AG20443 (cell line): Measurements from ENCODE around the gene EDN2.

Source experiments
- DNase-seq: peaks from one replicate; pipeline ENCODE4 v3.0.0; 2012; ENCODE audit warnings: low spot score, mixed read lengths

Gene EDN2

GRCh38 chr1:41437011-41437355 lies 47.5 kb downstream of the EDN2 start:
- DNase-seq: no peak

- DNase-seq: no peak
These were observed 48.0 kb downstream of the EDN2 start for GRCh38 chr1:41436281-41437010.

- no peak for DNase-seq
These were observed 48.8 kb downstream of the EDN2 start for GRCh38 chr1:41435570-41436178.

- no peak for DNase-seq
These were observed 49.6 kb downstream of the EDN2 start for GRCh38 chr1:41434748-41435449.

- DNase-seq: no peak
These were observed 50.2 kb downstream of the EDN2 start for GRCh38 chr1:41434306-41434705.

GRCh38 chr1:41433501-41433900 lies 51.0 kb downstream of the EDN2 start:
- DNase-seq: no peak

GRCh38 chr1:41432481-41433280 lies 51.8 kb downstream of the EDN2 start:
- DNase-seq: peak; percentile 94

GRCh38 chr1:41431490-41432350 lies 52.8 kb downstream of the EDN2 start:
- no peak for DNase-seq

- DNase-seq: no peak
These were observed 53.9 kb downstream of the EDN2 start for GRCh38 chr1:41430582-41430981.

- DNase-seq: no peak
These were observed 54.4 kb downstream of the EDN2 start for GRCh38 chr1:41430069-41430468.

- DNase-seq: no peak
These were observed 54.8 kb downstream of the EDN2 start for GRCh38 chr1:41429641-41430035.
